PC-3 (cell line): ENCODE results near the gene NSMF. TPM values are rescaled to one million over a fixed set of nuclear protein-coding genes. Genes with fewer than 3 reads are reported as not detected.
A peak's percentile ranks its signal among the peaks of the same experiment; 100 is the strongest.

ENCODE experiments used
- ATAC-seq: fragments of 200-7000 bp; cut with Tn5 transposase; 2 replicates; pipeline ENCODE4 v1.9.1; 2020; ENCODE audit warnings: mild to moderate bottlenecking, moderate library complexity
- BruUV-seq: library from RNA; stranded (reverse); fragments of 400-500 nt; replicated peaks from 2 replicates; lab custom pipeline; 2021; lab: Mats Ljungman, UMichigan
- CTCF ChIA-PET: fragments of 300-600 bp; sonication (Branson Sonifier 250); formaldehyde crosslinking; loops from one replicate; lab custom pipeline; 2022; ENCODE audit warnings: antibody characterized with exemption; lab: Charles Lee
- POLR2A ChIA-PET: fragments of 300-600 bp; sonication (Branson Sonifier 250); formaldehyde crosslinking; loops from one replicate; lab custom pipeline; 2022; ENCODE audit warnings: antibody characterized with exemption; ENCODE audit not compliant: unreplicated experiment; lab: Charles Lee
- DNase-seq: peaks from one replicate; pipeline ENCODE4 v3.0.0-alpha.2; 2015
- H2AFZ ChIP-seq: fragments of 300-600 bp; sonication (generic); 2 replicates; pipeline ENCODE4 v1.6.0; 2016; ENCODE audit warnings: antibody characterized with exemption, low read length
- H3F3A ChIP-seq: fragments of 300-600 bp; sonication (generic); one replicate; pipeline ENCODE4 v1.6.0; 2017; ENCODE audit warnings: antibody characterized with exemption, low read length, control low read depth, mild to moderate bottlenecking; ENCODE audit not compliant: unreplicated experiment
- H3K27ac ChIP-seq: fragments of 300-600 bp; sonication (generic); 2 replicates; pipeline ENCODE4 v1.5.1; 2016; ENCODE audit warnings: mild to moderate bottlenecking, low read length
- H3K27me3 ChIP-seq: fragments of 300-600 bp; sonication (generic); 2 replicates; pipeline ENCODE4 v1.6.1; 2016; ENCODE audit warnings: low read length, mixed read lengths
- H3K36me3 ChIP-seq: fragments of 300-600 bp; sonication (generic); 2 replicates; pipeline ENCODE4 v1.6.1; 2016; ENCODE audit warnings: low read depth, mixed run types, low read length, mixed read lengths
- H3K4me1 ChIP-seq: fragments of 300-600 bp; sonication (generic); 2 replicates; pipeline ENCODE4 v1.5.1; 2016; ENCODE audit warnings: low read length; ENCODE audit not compliant: insufficient read depth
- H3K4me2 ChIP-seq: fragments of 300-600 bp; sonication (generic); 2 replicates; pipeline ENCODE4 v1.6.0; 2016; ENCODE audit warnings: low read length
- H3K4me3 ChIP-seq: fragments of 300-600 bp; sonication (generic); 2 replicates; pipeline ENCODE4 v1.5.1; 2016; ENCODE audit warnings: mild to moderate bottlenecking, low read length, mixed read lengths
- H3K79me2 ChIP-seq: fragments of 300-600 bp; sonication (generic); 2 replicates; pipeline ENCODE4 v1.6.1; 2017; ENCODE audit warnings: low read length, mixed read lengths
- H3K9ac ChIP-seq: fragments of 300-600 bp; sonication (generic); 2 replicates; pipeline ENCODE4 v1.6.0; 2016; ENCODE audit warnings: mild to moderate bottlenecking, low read length
- H3K9me2 ChIP-seq: fragments of 300-600 bp; sonication (generic); replicated peaks from 2 replicates; pipeline ENCODE4 v1.6.1; 2016; ENCODE audit warnings: mixed run types, low read length, mixed read lengths
- H3K9me3 ChIP-seq: fragments of 300-600 bp; sonication (generic); 2 replicates; pipeline ENCODE4 v1.6.1; 2016; ENCODE audit warnings: low read length, mixed read lengths
- H4K20me1 ChIP-seq: fragments of 300-600 bp; sonication (generic); 2 replicates; pipeline ENCODE4 v1.6.1; 2016; ENCODE audit warnings: low read length, mixed read lengths
- EZH2 ChIP-seq: fragments of 300-600 bp; sonication (generic); IDR thresholded peaks from one replicate; pipeline ENCODE4 v1.6.1; 2017; ENCODE audit warnings: antibody characterized with exemption, mild to moderate bottlenecking, low read length; ENCODE audit not compliant: unreplicated experiment
- EZH2phosphoT487 ChIP-seq: fragments of 300-600 bp; sonication (generic); IDR thresholded peaks from 2 replicates; pipeline ENCODE4 v1.6.1; 2018; ENCODE audit warnings: mild to moderate bottlenecking, antibody characterized with exemption, low read length, borderline replicate concordance
- intact Hi-C: fragments of 100-400 bp; cut with micrococcal nuclease; formaldehyde crosslinking; loops from 2 replicates; pipeline ENCODE4 v1.9.0; 2023
- total RNA-seq: library from RNA; depleted of rRNA; stranded (reverse); fragments of >200 nt; gene quantifications from 2 replicates; pipeline ENCODE4 v1.2.3, GENCODE V29; 2014
- TF ChIP-seq, protein P1 (sequence below): fragments of 300-600 bp; sonication (generic); conservative IDR thresholded peaks from 2 replicates; pipeline ENCODE4 v1.5.1; 2017; ENCODE audit warnings: antibody characterized with exemption, low read depth, mild to moderate bottlenecking, low read length

NSMF gene
- total RNA-seq, 1 experiment from 2014 or later = 30.8 TPM

DNA sequence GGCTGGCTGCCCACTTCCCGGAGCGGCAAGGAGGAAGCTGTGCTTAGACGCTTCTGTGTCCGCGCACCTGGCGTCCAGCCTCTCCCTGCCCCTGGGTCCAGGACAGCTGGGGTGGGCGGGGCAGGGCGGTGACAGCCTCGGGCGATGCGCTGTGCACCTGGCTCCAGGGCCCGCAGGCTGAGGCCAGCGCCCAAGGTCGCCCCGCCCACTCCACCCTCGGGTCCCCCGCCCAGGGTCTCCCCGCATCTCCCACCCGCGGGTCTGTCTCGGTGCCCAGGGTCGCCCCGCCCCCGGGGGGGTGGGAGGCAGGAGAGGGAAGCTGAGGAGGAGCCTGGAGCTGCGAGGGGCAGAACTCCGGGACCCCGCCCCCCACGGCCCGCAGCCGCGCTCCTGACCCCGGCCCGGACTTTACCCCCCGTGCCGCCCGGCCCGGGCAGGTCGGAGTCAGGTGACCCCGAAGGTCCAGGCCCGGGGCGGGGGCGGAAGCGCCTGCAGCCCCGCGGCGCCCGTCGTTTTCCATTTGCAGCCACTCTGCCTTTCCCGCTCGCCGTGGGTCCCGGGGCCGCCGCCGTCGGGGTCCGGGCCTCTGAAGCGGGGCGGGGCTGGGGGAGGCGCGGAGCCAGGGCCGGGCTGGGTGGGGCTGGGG, 17.7 kb downstream of the NSMF start, which contains the start of gene ENTPD8:
Gene ENTPD8, minus strand, starts transcription at position 69 of the 646 bp plus-strand sequence. CDS start 3,072 bp downstream, outside the sequence.
- H3K9ac ChIP-seq = no peak within 1 kb of the TSS
- H3K4me2 ChIP-seq = peak within 1 kb of the TSS; percentile 79
- DNase-seq (peak; percentile 60), ATAC-seq (peak; percentile 58)
- TF ChIP-seq, protein P1, sequence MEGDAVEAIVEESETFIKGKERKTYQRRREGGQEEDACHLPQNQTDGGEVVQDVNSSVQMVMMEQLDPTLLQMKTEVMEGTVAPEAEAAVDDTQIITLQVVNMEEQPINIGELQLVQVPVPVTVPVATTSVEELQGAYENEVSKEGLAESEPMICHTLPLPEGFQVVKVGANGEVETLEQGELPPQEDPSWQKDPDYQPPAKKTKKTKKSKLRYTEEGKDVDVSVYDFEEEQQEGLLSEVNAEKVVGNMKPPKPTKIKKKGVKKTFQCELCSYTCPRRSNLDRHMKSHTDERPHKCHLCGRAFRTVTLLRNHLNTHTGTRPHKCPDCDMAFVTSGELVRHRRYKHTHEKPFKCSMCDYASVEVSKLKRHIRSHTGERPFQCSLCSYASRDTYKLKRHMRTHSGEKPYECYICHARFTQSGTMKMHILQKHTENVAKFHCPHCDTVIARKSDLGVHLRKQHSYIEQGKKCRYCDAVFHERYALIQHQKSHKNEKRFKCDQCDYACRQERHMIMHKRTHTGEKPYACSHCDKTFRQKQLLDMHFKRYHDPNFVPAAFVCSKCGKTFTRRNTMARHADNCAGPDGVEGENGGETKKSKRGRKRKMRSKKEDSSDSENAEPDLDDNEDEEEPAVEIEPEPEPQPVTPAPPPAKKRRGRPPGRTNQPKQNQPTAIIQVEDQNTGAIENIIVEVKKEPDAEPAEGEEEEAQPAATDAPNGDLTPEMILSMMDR = no peak
- TF ChIP-seq EZH2phosphoT487 (no peak), EZH2 (no peak)
- H2AFZ ChIP-seq = peak within 1 kb of the TSS; percentile 72
- H3K36me3 ChIP-seq = no peaks in the 10 kb centered on the region
- no peak within 1 kb of the TSS for H3K27ac ChIP-seq
- intact Hi-C loops = no loop called here
- H3K4me3 ChIP-seq = peak within 1 kb of the TSS; percentile 64
- no peaks in the 10 kb centered on the region for H3K27me3 ChIP-seq
- POLR2A ChIA-PET = interaction anchor here (0.6 kb wide), 1 partner anchor 123 kb away, joined by 6 read pairs; no protein-coding TSS in a partner anchor
- no peaks in the 10 kb centered on the region for H3K79me2 ChIP-seq
- H3F3A ChIP-seq = no peaks in the 10 kb centered on the region
- H3K4me1 ChIP-seq = peaks cover 9% of the 10 kb centered on the region
- CTCF ChIA-PET = interaction anchor here (0.6 kb wide), 1 partner anchor 18 kb away, joined by 4 read pairs; no protein-coding TSS in a partner anchor
- no peaks in the 10 kb centered on the region for H3K9me3 ChIP-seq
- H4K20me1 ChIP-seq = no peaks in the 10 kb centered on the region
- H3K9me2 ChIP-seq = no peaks in the 10 kb centered on the region
- BruUV-seq = no TSS peak

DNA sequence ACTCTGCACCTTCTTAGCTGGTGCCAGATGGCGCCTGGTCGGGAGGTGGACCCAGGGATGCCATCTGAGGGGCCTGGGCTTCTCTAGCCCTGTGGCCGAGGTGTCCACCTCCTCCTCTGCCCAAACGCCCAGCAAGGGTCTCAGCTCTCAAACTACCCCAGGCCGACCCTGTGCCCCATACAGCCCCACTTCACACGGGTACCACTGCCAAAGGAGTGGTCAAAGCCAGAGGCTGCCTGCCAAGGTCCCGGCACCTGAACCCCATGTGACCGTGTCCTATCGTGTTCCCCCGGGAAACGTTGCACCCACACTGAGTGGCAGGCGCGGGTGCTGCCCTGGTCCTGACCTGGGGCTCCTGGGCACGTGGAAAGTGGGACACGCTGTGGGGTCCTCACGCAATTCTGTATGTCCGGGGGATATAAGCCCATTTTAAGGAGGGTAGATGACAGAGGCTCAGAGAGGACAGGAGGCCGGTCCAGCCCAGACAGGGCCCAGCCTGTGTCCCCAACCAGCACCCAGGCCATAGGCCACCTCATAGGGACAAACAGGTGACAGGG, 19.9 kb downstream of the NSMF start:
- ATAC-seq (no peak), DNase-seq (no peak)
- no peak overlapping the region for H3K4me3 ChIP-seq
- H3K4me1 ChIP-seq = peaks cover 12% of the 10 kb centered on the region
- H4K20me1 ChIP-seq = no peaks in the 10 kb centered on the region
- intact Hi-C loops = no loop called here
- ChIA-PET CTCF (no interaction called here), POLR2A (no interaction called here)
- H3F3A ChIP-seq = no peaks in the 10 kb centered on the region
- H3K79me2 ChIP-seq = no peaks in the 10 kb centered on the region
- no peaks in the 10 kb centered on the region for H3K9me2 ChIP-seq
- no peak overlapping the region for H2AFZ ChIP-seq
- no peaks in the 10 kb centered on the region for H3K9me3 ChIP-seq
- BruUV-seq = no TSS peak
- no peaks in the 10 kb centered on the region for H3K27me3 ChIP-seq
- no peak overlapping the region for H3K27ac ChIP-seq
- no peaks in the 10 kb centered on the region for H3K36me3 ChIP-seq
- no peak overlapping the region for H3K4me2 ChIP-seq
- TF ChIP-seq EZH2phosphoT487 (no peak), EZH2 (no peak)
- TF ChIP-seq, protein P1 = no peak
- H3K9ac ChIP-seq = no peak overlapping the region
